T-helper 22 cell (primary cell): ENCODE measurements around the gene RBMS1.
"Not testable (repeated sequence)": the region's sequence is repeated elsewhere in the genome, so short reads cannot be mapped to it uniquely, and the experiment has no call there.

Experiments
- DNase-seq: peaks from one replicate; pipeline ENCODE4 v3.0.0-alpha.2; 2020; ENCODE audit warnings: low read depth

RBMS1 gene

GRCh38 chr2:160469621-160470204 is 23.9 kb downstream of the RBMS1 start:
- DNase-seq, result no peak

- DNase-seq, result no peak
These were observed 24.4 kb downstream of the RBMS1 start for GRCh38 chr2:160469164-160469563.

GRCh38 chr2:160467086-160467485 is 26.5 kb downstream of the RBMS1 start:
- no peak for DNase-seq

GRCh38 chr2:160465406-160465805 is 28.2 kb downstream of the RBMS1 start:
- DNase-seq, result no peak

DNA sequence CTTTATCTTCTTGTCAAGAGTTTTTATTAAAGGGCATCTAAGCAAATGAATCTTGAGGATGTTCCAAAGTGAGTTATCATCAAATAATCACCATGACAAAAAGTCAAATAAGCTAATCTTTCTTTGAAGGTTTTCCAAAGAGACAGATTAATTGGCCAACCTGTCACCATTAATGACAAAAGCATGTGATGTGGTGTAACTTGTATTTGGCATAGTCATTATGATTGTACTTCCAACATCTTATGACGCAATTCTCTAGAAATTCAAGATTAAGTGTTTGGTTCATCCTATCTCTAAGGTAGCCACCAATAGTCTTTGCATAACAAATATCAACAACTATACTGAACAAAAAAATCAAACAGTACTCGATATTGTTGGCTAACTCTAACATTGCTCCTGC is 28.6 kb downstream of the RBMS1 start:
- no peak for DNase-seq

GRCh38 chr2:160464017-160464416 is 29.6 kb downstream of the RBMS1 start:
- DNase-seq, result no peak

- DNase-seq, result no peak
These were observed 30.4 kb downstream of the RBMS1 start for GRCh38 chr2:160463245-160463644.

GRCh38 chr2:160460333-160460731 is 33.3 kb downstream of the RBMS1 start:
- no peak for DNase-seq

DNA sequence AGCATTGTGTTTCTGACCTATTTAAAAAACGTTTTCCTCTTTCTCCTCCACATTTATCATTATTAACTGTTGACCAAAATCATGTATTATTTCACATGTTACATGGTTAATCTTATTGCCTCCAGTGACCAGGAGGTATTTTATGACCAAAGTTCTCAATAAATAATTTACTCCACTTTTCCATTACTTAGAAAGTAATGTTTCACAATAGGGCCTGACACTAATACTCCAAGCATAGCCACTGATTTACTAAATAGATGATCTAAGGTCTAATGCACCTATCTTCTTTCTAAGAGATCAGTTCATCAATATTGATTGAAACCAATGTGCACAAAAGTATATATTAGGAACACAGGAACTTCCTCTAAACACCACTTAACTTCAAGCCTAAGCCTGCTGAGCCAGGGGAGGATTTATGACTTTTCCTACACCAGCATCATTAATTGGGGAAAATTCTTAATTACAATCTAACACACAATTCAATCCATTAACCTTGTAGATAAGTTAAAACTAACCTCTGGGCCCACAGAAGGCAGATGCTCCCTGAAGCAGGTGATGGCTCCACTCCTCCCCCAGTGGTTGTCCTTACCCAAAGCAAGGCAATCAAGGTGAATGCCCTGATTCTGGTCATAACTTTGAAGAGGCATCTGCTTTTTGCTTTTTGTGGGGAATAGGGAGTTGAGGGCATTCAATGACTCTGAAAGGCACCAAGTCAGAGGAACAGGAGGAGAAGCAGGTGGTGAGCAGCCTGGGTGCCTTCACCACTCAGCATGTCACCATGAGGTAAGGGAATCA is 33.9 kb downstream of the RBMS1 start:
- DNase-seq, result no peak

GRCh38 chr2:160458718-160459453 is 34.7 kb downstream of the RBMS1 start:
- DNase-seq, result no peak

DNA sequence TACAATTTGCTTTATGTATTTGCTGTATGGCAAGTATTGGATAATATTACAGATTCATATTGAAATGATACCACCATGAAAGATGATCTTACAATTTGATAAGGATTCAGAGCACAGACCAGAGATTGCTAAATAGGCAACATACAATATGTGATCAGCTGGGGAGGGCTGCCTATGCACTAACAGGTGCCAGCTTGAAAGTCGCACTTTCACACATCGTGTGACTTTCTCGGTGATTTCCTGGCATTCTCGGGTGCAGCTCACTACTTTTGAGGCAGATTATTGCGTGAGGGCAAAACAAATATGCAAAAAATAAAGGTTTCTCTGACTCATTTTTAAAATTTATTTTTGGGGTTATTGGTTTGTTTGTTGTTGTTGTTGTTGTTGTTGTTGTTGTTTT is 36.0 kb downstream of the RBMS1 start:
- no peak for DNase-seq

GRCh38 chr2:160454070-160454797 is 39.4 kb downstream of the RBMS1 start:
- no peak for DNase-seq

DNA sequence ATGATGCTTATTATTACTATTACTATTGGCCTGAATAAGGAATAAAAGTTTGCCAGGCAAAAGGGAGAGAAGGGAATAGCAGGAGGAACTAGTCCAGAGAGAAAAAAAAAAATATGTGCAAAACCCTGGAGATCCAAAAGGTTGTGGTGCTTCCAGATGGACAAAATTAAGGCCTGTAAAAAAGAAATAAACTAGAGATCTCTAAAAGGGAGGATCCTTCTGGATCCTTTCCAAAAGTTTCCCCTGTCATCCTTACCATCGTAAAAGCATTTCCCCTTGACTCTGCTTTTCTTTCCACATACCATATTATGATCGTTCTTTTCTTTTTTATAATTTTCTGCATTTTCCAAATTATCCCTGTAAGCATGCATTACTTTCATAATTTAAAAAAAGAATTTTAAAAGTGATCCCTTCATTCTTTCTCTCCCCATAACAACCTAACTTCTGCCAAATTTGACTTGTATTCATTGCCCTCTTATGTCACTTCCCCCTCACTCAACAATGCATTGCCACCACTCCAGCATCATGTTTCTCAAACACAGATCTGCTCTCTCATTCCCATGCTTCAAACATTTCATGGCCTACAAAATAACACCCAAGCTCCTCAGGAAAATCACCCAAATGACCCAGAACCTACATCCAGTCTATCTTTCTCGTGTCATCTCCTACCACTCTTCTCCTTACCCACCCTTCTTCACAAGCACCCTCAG is 40.3 kb downstream of the RBMS1 start:
- no peak for DNase-seq

- DNase-seq, result no peak
These were observed 43.1 kb downstream of the RBMS1 start for GRCh38 chr2:160450486-160450885.

- DNase-seq, result not testable (repeated sequence)
These were observed 44.8 kb downstream of the RBMS1 start for GRCh38 chr2:160448821-160449220.

- DNase-seq, result no peak
These were observed 47.9 kb downstream of the RBMS1 start for GRCh38 chr2:160445673-160446072.

DNA sequence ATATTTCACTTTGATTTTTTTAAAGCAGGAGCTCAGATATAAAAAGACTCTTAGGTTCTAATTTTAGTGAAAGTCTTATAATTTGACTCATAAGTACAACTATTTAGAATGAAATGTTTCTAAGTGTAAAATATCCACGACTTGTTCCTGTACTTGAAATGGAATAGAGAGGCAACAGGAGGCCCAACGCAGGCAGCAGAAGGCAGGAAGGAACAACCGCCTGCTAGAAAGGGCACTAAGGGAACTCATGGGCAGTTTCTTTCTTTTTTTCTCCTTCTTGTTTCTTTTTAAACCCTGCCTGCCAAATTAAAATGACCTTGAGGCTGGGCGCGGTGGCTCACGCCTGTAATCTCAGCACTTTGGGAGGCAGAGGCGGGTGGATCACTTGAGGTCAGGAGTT is 51.0 kb downstream of the RBMS1 start:
- DNase-seq, result no peak

DNA sequence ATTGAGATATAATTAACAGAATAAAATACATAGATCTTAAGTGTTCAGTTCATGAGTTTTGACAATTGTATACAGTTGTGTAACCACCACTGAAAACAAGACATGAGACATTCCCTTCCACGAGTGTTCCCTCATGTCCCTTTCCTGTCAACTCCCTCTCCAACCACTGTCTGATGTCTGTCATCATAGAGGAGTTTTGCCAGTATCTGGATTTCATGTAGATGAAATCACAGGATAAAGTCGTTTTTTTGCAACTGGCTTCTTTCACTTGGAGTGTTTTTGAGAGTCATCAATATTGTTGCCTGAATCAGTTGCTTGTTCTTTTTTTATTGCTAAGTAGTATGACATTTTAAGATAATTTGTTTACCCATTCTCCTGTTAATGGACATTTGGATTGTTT is 52.7 kb downstream of the RBMS1 start:
- DNase-seq, result no peak

DNA sequence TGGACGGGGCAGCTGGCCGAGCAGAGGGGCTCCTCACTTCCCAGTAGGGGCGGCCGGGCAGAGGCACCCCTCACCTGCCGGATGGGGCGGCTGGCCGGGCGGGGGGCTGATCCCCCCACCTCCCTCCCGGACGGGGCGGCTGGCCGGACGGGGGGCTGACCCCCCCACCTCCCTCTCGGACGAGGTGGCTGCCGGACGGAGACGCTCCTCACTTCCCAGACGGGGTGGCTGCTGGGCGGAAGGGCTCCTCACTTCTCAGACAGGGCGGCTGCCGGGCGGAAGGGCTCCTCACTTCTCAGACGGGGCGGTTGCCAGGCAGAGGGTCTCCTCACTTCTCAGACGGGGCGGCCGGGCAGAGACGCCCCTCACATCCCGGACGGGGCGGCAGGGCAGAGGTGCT is 54.6 kb downstream of the RBMS1 start:
- DNase-seq, result not testable (repeated sequence)

DNA sequence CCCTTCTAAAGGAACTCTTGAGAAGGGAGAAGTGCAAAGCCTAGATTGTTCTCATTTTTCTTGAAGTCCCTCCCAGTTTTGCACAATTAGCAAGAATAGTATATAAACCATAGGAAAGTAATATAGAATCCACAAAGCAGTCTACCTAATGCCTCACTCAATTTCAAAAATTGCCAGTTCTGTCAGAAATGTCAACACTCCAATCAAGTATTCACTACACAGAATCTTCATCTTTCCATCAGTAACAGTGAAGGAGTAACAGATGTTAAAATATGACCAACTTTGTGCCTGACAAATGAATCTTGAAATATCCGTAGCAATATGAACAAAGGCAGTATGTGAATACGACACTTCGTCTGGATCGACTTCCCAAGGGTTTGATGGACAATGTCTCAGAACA is 56.3 kb downstream of the RBMS1 start:
- DNase-seq, result no peak

DNA sequence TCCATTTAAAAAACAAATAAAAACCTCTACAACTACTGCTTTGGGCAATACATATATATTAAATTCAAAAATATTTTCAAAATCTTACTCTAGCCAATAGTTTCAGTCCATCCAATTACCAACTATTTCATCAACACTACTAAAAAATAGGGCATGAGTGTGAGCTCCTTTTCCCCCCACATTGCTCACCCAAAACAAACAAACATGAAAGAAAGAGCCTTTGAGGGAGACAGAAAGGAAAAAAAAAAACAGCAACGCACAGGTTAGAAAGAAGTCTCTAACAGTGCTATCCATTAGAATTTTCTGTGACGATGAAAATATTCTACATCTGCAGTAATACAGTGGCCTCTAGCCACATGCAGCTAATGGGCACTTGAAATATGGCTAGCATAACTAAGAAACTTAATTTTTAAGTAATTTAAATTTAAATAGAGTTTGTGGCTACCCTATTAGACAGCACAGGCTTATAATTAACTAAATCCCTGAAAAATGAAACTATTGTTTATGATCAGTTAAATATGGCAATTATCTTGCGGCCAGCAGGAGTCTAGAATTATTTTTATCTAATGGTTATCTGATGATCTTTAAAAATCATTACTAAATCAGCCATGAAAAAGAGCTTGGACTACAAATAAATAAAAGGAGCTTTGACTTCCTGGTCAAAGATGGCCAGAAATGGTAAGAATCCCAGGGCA is 59.2 kb downstream of the RBMS1 start:
- no peak for DNase-seq
